Calu3 (cell line): ENCODE data around the gene PHYHD1. TPM values are rescaled to one million over a fixed set of nuclear protein-coding genes. Genes with fewer than 3 reads are reported as not detected.
A peak's percentile ranks its signal among the peaks of the same experiment; 100 is the strongest.
"Not testable (repeated sequence)": the region's sequence is repeated elsewhere in the genome, so short reads cannot be mapped to it uniquely, and the experiment has no call there.

Source experiments
- BruUV-seq: library from RNA; stranded (reverse); fragments of 400-500 nt; replicated peaks from 2 replicates; lab custom pipeline; 2021; lab: Mats Ljungman, UMichigan
- CTCF ChIA-PET: fragments of 300-600 bp; sonication (Branson Sonifier 250); formaldehyde crosslinking; loops from one replicate; lab custom pipeline; 2022; ENCODE audit warnings: antibody characterized with exemption; lab: Charles Lee
- DNase-seq: peaks from one replicate; pipeline ENCODE4 v3.0.0; 2022
- H3K27ac Mint-ChIP-seq: one replicate; pipeline ENCODE4 v1.8.0; 2022; ENCODE audit warnings: mixed read lengths; ENCODE audit not compliant: unreplicated experiment
- H3K27me3 Mint-ChIP-seq: one replicate; pipeline ENCODE4 v1.8.0; 2022; ENCODE audit warnings: mixed read lengths; ENCODE audit not compliant: unreplicated experiment
- H3K36me3 Mint-ChIP-seq: one replicate; pipeline ENCODE4 v1.8.0; 2022; ENCODE audit warnings: mild to moderate bottlenecking, moderate library complexity, mixed read lengths; ENCODE audit not compliant: insufficient read depth, unreplicated experiment
- H3K4me1 Mint-ChIP-seq: one replicate; pipeline ENCODE4 v1.8.0; 2022; ENCODE audit warnings: mild to moderate bottlenecking, low read depth, mixed read lengths; ENCODE audit not compliant: unreplicated experiment
- H3K4me3 Mint-ChIP-seq: one replicate; pipeline ENCODE4 v1.8.0; 2022; ENCODE audit warnings: mild to moderate bottlenecking, low read depth, moderate library complexity, mixed read lengths; ENCODE audit not compliant: unreplicated experiment
- H3K9me3 Mint-ChIP-seq: one replicate; pipeline ENCODE4 v1.8.0; 2022; ENCODE audit warnings: low read depth, mixed read lengths; ENCODE audit not compliant: unreplicated experiment
- CTCF ChIP-seq: fragments of 200-600 bp; IDR thresholded peaks from one replicate; pipeline ENCODE4 v1.8.0; 2022; ENCODE audit warnings: antibody characterized with exemption; ENCODE audit not compliant: unreplicated experiment
- intact Hi-C: fragments of 100-400 bp; cut with micrococcal nuclease; formaldehyde crosslinking; loops from one replicate; pipeline ENCODE4 v1.10.0; 2022; ENCODE audit not compliant: unreplicated experiment
- total RNA-seq: library from RNA; stranded (reverse); gene quantifications from 2 replicates; pipeline ENCODE4 v1.2.3, GENCODE V29; 2022

Gene PHYHD1
- total RNA-seq, 1 experiment from 2014 or later: not detected

- intact Hi-C loops: no loop called here
- TF ChIP-seq CTCF: no peak
- CTCF ChIA-PET: no interaction called here
Observed at GRCh38 chr9:128947277-128947526, 26.4 kb downstream of the PHYHD1 start.

GRCh38 chr9:128947527-128948301, 26.9 kb downstream of the PHYHD1 start, which contains the start of the genes DOLK and NUP188:
TSS of gene DOLK (minus strand) at chr9:128947603. CDS start at chr9:128947303, 300 bp downstream.
TSS of gene NUP188 (plus strand) at chr9:128947699. CDS start at chr9:128947720, 21 bp downstream.
- CTCF ChIA-PET: interaction anchor here (1.0 kb wide), 1 partner anchor 35 kb away, joined by 4 read pairs; no protein-coding TSS in a partner anchor
- Mint-ChIP-seq H3K4me1 (peaks cover 13% of the 10 kb centered on the region), H3K4me3 (peak within 1 kb of the TSS; percentile 98), H3K9me3 (no peaks in the 10 kb centered on the region), H3K27me3 (no peaks in the 10 kb centered on the region), H3K36me3 (peaks cover 39% of the 10 kb centered on the region), H3K27ac (peak within 1 kb of the TSS; percentile 78)
- intact Hi-C loops: no loop called here
- DNase-seq: peak; percentile 95
- TF ChIP-seq CTCF: no peak
- BruUV-seq: no TSS peak

More at GRCh38 chr9:128947277-128947526, 26.4 kb downstream of the PHYHD1 start:
- H3K27me3 Mint-ChIP-seq: no peaks in the 10 kb centered on the region
- peak; percentile 12 for DNase-seq
- no TSS peak for BruUV-seq
- no peaks in the 10 kb centered on the region for H3K9me3 Mint-ChIP-seq
- peak overlapping the region; percentile 98 for H3K4me3 Mint-ChIP-seq
- peaks cover 34% of the 10 kb centered on the region for H3K36me3 Mint-ChIP-seq
- H3K4me1 Mint-ChIP-seq: peaks cover 13% of the 10 kb centered on the region
- peak overlapping the region; percentile 78 for H3K27ac Mint-ChIP-seq

- H3K27ac Mint-ChIP-seq, H3K4me1 Mint-ChIP-seq, CTCF ChIA-PET, H3K4me3 Mint-ChIP-seq, H3K27me3 Mint-ChIP-seq, intact Hi-C loops, BruUV-seq, H3K9me3 Mint-ChIP-seq, DNase-seq: not testable (repeated sequence)
- H3K36me3 Mint-ChIP-seq: peaks cover 11% of the 10 kb centered on the region
Observed at GRCh38 chr9:128961403-128961802, 40.6 kb downstream of the PHYHD1 start.

- no TSS peak for BruUV-seq
- Mint-ChIP-seq H3K36me3 (peaks cover 19% of the 10 kb centered on the region), H3K27me3 (no peaks in the 10 kb centered on the region), H3K4me1 (no peaks in the 10 kb centered on the region), H3K27ac (no peak overlapping the region), H3K9me3 (no peaks in the 10 kb centered on the region), H3K4me3 (no peak overlapping the region)
- TF ChIP-seq CTCF: no peak
- CTCF ChIA-PET: no interaction called here
- DNase-seq: no peak
- intact Hi-C loops: no loop called here
Observed at GRCh38 chr9:128969491-128969890, 48.7 kb downstream of the PHYHD1 start.

GRCh38 chr9:128972956-128973355, 52.2 kb downstream of the PHYHD1 start:
- H3K4me3 Mint-ChIP-seq: no peak overlapping the region
- no peaks in the 10 kb centered on the region for H3K27me3 Mint-ChIP-seq
- H3K4me1 Mint-ChIP-seq: no peaks in the 10 kb centered on the region
- H3K9me3 Mint-ChIP-seq: no peaks in the 10 kb centered on the region
- TF ChIP-seq CTCF: no peak
- intact Hi-C loops: no loop called here
- no TSS peak for BruUV-seq
- CTCF ChIA-PET: interaction anchor here (0.5 kb wide), 1 partner anchor 124 kb away, joined by 8 read pairs; no protein-coding TSS in a partner anchor
- peaks cover 23% of the 10 kb centered on the region for H3K36me3 Mint-ChIP-seq
- DNase-seq: no peak
- H3K27ac Mint-ChIP-seq: no peak overlapping the region
